Measurements from ENCODE around the gene ATF7IP2. TPM values are rescaled to one million over a fixed set of nuclear protein-coding genes. Genes with fewer than 3 reads are reported as not detected.

ATF7IP2 gene
- total and polyA plus RNA-seq, 2 of the 13 experiments (the other 11 are each of a cell fraction or from before 2014, with no cell fraction given) = 117 to 217 TPM

DNA sequence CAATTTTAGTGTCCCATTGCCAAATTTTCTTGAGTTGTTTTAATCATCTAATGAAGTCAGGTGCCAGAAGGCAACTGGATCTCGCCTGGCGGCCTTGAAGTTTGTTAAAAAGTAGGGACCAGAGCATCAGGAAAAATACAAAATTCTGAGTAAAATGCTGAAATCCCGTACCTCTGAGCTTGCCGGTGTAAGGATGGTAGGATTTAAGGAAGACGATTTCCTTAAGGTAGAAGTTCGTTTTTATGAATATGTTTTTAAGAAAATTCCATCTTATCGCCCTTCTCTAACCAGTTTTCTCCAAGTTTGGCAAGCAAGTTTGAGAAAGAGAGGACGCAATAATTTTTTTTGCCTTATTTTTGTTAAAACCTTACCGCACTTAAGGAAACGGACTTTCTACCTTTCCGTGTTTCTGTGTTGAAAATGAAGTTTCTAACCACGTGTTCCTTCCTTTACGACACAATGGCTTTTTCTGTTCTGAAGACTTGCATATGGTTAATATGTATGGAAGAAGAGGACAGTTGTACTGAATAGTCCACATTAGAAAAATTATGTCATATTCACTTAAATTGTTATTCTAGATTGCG, 748 bp downstream of the ATF7IP2 start (continued):
- TF ChIP-seq ZNF138 (CRISPR knock-in tag; IDR thresholded peaks at IDR 0.05; ENCODE audit: low read depth) (no peak), ZZZ3 (CRISPR knock-in tag; IDR thresholded peaks at IDR 0.05; ENCODE audit: borderline replicate concordance) (no peak), HNF4G (IDR thresholded peaks at IDR 0.05; ENCODE audit: borderline replicate concordance, low read depth, low read length) (no peak), HNF4G (CRISPR knock-in tag; IDR thresholded peaks at IDR 0.05; ENCODE audit: borderline replicate concordance, low read depth) (no peak), GLI4 (CRISPR knock-in tag; IDR thresholded peaks at IDR 0.05; ENCODE audit: borderline replicate concordance) (no peak), AKAP8 (CRISPR knock-in tag; IDR thresholded peaks at IDR 0.05) (0 out of 2 replicates have a peak, but pooled peaks have one; percentile 8), NAIF1 (CRISPR knock-in tag; IDR thresholded peaks at IDR 0.05; ENCODE audit: borderline replicate concordance) (no peak), PLRG1 (conservative IDR thresholded peaks at IDR 0.05) (no peak), MATR3 (CRISPR knock-in tag; IDR thresholded peaks at IDR 0.05) (no peak), ZNF275 (CRISPR knock-in tag; IDR thresholded peaks at IDR 0.05; ENCODE audit: borderline replicate concordance) (no peak), HNF4A (CRISPR knock-in tag; IDR thresholded peaks at IDR 0.05) (peak; percentile 20; the same call in 1 of the 2 replicates), MXI1 (IDR thresholded peaks at IDR 0.05; ENCODE audit: borderline replicate concordance, low read depth, low read length) (peak; percentile 63; the same call in 1 of the 3 replicates), ZNF777 (CRISPR knock-in tag; IDR thresholded peaks at IDR 0.05) (no peak), SRY (CRISPR knock-in tag; IDR thresholded peaks at IDR 0.05) (no peak), JARID2 (CRISPR knock-in tag; IDR thresholded peaks at IDR 0.05; ENCODE audit: insufficient replicate concordance) (no peak), ZNF761 (CRISPR knock-in tag; conservative IDR thresholded peaks at IDR 0.05) (0 out of 2 replicates have a peak, but pooled peaks have one; percentile 16), TFE3 (CRISPR knock-in tag; IDR thresholded peaks at IDR 0.05) (no peak), TGIF2 (CRISPR knock-in tag; IDR thresholded peaks at IDR 0.05) (peak; percentile 88), ZNF678 (CRISPR knock-in tag; IDR thresholded peaks at IDR 0.05) (no peak)
- TF ChIP-seq, protein P1, sequence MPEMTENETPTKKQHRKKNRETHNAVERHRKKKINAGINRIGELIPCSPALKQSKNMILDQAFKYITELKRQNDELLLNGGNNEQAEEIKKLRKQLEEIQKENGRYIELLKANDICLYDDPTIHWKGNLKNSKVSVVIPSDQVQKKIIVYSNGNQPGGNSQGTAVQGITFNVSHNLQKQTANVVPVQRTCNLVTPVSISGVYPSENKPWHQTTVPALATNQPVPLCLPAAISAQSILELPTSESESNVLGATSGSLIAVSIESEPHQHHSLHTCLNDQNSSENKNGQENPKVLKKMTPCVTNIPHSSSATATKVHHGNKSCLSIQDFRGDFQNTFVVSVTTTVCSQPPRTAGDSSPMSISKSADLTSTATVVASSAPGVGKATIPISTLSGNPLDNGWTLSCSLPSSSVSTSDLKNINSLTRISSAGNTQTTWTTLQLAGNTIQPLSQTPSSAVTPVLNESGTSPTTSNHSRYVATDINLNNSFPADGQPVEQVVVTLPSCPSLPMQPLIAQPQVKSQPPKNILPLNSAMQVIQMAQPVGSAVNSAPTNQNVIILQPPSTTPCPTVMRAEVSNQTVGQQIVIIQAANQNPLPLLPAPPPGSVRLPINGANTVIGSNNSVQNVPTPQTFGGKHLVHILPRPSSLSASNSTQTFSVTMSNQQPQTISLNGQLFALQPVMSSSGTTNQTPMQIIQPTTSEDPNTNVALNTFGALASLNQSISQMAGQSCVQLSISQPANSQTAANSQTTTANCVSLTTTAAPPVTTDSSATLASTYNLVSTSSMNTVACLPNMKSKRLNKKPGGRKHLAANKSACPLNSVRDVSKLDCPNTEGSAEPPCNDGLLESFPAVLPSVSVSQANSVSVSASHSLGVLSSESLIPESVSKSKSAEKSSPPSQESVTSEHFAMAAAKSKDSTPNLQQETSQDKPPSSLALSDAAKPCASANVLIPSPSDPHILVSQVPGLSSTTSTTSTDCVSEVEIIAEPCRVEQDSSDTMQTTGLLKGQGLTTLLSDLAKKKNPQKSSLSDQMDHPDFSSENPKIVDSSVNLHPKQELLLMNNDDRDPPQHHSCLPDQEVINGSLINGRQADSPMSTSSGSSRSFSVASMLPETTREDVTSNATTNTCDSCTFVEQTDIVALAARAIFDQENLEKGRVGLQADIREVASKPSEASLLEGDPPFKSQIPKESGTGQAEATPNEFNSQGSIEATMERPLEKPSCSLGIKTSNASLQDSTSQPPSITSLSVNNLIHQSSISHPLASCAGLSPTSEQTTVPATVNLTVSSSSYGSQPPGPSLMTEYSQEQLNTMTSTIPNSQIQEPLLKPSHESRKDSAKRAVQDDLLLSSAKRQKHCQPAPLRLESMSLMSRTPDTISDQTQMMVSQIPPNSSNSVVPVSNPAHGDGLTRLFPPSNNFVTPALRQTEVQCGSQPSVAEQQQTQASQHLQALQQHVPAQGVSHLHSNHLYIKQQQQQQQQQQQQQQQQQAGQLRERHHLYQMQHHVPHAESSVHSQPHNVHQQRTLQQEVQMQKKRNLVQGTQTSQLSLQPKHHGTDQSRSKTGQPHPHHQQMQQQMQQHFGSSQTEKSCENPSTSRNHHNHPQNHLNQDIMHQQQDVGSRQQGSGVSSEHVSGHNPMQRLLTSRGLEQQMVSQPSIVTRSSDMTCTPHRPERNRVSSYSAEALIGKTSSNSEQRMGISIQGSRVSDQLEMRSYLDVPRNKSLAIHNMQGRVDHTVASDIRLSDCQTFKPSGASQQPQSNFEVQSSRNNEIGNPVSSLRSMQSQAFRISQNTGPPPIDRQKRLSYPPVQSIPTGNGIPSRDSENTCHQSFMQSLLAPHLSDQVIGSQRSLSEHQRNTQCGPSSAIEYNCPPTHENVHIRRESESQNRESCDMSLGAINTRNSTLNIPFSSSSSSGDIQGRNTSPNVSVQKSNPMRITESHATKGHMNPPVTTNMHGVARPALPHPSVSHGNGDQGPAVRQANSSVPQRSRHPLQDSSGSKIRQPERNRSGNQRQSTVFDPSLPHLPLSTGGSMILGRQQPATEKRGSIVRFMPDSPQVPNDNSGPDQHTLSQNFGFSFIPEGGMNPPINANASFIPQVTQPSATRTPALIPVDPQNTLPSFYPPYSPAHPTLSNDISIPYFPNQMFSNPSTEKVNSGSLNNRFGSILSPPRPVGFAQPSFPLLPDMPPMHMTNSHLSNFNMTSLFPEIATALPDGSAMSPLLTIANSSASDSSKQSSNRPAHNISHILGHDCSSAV (CRISPR knock-in tag; IDR thresholded peaks at IDR 0.05; ENCODE audit: borderline replicate concordance) = no peak
